Hematopoietic multipotent progenitor cell treated with erythropoietin and hydrocortisone succinate and interleukin-3 and kit ligand, for 15 days (in vitro differentiated cells): ENCODE data around the gene C1orf174.

ENCODE experiments used
- DNase-seq: peaks from one replicate; pipeline ENCODE4 v3.0.0-alpha.2; 2015; ENCODE audit warnings: low spot score

Gene C1orf174

DNA sequence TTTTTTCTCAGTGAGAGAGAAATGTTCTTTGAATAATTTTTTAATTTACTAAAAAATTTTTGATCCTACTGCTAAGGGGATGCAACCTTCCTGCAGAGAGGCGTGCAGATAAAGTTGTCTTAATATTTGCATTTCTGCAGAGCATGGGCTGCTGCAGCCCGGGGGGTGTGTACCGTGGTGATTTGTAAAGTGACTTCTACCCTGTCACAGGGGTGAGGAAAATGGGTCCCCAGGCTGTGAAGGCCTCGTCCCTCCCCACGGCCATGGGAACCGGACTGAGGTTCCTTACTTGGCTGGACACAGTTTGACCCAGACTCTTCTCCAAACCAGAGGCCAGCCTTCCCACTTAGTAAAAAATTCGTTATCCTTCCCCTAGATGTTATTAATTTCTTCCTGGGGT lies 9.5 kb upstream of the C1orf174 start:
- DNase-seq: no peak

DNA sequence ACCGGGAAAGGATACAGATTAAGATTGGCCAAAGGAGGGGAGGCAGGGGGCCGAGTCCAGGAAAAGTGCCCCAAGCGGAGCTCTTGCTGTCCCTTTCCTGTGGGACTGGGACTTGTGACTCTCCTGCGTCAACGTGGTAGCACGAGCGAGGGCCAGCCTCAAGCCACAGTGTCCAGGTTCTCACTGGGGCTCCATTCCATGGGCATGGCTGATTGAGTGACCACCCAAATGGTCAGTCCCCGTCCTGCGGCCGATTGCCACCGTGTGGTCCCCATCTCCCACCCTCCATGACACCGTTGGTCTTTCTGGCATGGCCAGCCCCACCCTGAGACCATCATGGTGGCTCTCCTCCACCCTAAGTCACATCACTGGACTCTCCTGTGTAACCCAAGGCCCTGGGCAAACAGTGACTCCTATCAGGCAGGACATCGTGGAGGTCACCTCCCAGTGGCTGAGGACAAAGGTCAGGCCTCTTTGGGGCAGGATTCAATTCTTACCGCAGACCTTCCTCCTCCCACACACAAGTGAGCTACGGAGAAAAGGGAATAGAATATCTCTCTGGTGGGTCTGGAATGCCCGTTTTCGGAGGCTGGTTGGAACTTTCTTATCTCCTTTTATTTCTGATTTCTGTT lies 8.9 kb upstream of the C1orf174 start:
- DNase-seq: no peak

- DNase-seq: no peak
Observed at GRCh38 chr1:3907621-3908165, 7.6 kb upstream of the C1orf174 start.

- peak; percentile 34 for DNase-seq
Observed at GRCh38 chr1:3907031-3907534, 7.0 kb upstream of the C1orf174 start.

GRCh38 chr1:3906672-3907020 lies 6.6 kb upstream of the C1orf174 start:
- DNase-seq: no peak

DNA sequence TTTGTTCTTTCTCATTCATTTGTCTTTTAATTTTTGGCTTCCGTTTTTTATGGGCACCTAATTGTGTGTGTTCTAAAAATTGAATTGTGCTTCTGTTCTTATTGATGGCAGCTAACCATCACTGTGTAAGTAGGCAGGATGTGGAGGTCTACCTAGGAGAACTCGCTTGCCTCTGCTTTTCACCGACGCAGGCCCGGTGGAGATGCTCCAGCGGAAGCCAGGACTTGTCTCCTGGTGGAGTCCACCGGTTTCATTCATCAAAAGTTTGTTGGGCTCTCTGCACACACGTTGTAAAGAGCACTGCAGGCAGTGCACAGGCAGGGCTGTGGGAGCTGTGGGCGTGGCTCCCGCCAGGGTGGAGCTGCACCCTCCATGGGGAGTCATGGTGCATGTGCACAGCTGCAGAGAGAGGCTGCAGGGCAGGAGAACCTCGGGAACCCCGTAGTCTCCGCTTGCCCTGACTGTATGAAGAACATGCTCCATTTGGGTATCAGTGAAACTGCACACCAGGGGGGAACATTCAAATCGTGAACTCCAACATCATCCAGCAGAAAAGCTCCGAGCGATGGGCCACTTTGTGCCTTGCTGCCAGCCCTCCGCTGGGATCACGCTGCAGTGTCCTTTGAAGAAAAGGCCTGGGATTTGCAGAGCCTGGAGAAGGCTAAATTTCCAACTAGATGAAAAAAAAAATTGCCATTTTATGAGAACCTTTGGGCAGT lies 6.0 kb upstream of the C1orf174 start:
- DNase-seq: peak; percentile 24

DNA sequence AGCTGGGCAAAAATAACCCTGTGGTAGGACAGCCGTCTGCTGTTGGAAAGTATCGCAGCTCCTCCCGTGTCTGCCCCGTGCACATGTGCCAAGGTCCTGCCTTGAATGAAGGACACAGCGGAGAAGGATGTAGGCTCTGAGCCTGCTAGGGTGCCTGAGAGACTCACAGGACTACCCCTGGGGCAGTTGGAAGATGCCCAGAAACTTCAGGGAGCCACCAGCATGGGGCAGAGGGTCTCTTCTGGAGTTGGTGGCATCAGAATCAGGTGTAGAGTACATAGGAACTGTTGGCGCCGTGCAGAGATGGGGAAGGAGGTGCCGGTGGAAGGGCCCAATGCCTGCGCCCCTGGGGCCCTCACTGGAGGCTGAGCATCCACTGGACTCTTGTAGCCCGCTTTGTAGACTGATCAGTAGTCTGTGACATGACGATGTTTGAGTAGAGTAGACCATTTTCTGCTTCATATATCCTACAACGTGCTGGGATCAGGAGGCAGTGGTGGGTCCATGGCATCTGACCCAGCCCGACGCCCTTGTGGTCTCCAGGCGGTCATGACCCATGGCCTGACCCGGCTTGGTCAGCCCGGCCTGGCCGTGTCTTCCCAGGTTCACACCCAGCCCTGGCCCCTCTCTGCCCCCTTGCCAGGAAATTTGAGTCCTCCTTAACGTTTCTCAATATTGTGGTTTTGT lies 5.3 kb upstream of the C1orf174 start:
- DNase-seq: no peak

DNA sequence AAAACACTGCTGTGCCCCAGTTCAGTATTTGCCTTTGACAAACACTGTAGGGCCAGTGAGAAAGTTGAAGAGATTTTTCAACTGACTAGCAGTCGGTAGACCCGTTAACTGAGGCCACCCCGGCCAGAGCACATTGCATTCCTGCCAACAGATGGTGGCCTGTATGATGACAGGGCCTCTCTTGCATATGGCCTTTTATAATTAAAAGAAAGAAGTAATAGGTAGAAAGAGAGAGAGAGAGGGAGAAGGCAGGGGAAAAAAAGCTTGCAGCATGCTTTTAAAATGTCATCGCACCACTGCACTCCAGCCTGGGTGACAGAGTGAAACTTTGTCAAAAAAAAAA lies 4.7 kb upstream of the C1orf174 start:
- no peak for DNase-seq

DNA sequence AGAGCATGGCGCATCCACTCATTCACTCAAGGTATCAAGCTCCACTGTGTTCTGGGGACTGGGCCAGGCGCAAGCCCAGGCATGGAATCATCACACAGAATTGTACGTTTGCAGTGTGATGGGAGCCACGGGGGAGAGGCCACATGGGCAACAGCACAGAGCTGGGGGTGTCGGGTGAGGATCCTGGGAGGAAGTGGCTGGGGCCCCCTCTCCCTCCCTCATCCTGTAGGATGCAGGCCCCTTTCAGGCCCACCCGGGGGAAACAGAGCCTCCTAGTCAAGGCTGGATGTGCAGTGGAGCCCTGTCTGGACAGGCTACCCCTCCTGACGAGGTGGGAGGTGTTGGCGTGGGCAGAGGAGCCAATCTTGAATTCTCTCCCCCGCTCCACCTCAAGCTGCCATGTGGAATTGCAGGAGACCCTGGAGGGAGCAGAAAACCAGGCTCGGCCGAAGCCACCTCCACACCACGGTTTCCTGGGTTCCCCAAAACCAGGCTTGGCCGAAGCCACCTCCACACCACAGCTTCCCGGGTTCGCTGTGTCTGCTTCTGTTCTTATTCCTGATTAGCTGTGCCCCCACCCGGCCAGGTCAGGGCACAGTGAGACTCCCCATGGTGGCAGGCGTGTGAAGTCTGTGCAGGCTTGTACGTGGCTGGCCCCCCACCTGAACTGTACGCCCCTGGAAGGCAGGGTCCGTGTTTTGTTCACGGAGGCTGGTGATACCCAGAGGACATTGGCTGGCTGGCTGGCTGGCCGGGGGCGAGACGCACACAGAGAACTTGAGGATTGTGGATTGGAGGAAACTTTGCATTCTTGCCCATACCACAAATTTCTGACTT lies 4.2 kb upstream of the C1orf174 start:
- no peak for DNase-seq

DNA sequence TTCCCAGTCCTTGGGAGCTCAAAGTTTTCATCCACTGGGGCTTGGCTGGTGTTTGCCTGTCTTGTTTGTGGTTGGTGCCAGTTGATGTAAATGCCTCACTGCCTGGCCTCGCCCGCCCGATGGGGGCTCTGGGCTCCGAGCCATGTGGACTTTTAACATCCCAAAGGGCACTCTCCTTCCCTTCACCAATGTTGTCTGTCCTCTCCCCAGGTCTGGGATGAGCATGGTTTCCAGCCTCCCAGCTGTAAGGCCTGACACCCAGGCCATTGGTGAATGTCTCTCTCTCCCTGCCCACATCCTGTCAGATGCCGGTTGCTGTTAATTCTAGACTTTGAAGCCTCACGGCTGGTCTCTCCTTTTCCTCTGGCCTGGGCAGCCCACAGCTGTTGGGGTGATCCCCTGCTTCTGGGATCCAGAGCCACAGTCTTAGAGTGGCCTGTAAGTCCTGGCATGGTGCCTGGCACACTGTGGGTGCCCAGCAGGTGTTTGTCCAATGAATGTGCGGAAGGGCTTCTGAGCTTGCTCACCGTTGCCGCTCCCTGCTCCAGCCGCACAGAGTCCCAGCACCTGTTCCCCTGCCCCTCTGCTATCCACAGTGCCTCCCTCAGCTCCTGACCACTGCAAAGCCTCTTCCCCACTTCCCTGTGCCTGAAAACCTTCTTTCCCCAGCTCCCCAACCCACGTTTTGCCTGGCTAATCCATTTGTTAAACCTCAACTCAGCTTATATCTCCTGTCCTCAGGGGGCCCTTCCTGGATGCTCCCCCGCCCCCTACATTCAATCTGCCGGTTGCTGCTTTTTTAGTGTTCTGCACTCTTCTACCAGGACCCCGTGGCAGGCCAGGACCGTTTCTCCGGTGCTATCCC lies 3.3 kb upstream of the C1orf174 start:
- no peak for DNase-seq

GRCh38 chr1:3902571-3903091 lies 2.6 kb upstream of the C1orf174 start:
- DNase-seq: no peak

DNA sequence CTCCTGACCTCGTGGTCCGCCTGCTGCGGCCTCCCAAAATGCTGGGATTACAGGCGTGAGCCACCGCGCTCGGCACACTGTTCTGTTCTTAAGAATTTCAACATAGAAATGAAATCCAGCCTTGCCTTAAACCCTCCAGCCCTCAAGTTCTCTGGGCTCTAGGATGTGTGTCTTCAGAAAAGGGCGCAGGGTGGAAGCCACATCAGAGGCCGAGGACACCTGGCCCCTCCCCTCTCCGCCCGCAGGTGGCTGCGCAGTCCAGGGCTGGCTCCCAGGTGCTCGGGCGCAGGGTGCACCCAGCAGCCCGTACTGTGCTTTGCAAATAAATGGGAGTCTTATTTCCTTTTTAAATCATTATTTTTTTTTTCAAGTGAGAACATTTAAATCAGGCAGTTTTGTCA lies 2.0 kb upstream of the C1orf174 start:
- DNase-seq: no peak

GRCh38 chr1:3900969-3901529 lies 977 bp upstream of the C1orf174 start:
- peak; percentile 96 for DNase-seq

DNA sequence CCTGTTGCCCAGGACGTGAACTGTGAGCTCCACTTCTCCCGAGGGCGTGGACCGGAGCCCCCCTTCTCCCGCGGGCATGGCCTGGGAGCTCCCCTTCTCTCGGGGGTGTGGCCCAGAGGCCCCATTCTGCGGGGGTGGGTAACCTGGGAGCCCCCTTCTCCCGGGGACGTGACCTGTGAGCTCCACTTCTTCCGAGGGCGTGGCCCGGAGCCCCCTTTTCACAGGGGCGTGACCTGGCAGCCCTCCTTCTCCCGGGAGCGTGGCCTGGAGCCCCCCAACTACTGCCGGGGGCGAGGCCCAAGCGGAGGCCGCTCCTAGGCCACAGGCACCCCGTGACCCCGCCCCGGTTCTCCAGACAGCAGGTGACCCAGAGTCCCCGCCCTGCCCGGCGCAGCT lies 320 bp downstream of the C1orf174 start:
- peak; percentile 27 for DNase-seq

- no peak for DNase-seq
Observed at GRCh38 chr1:3898994-3899753, 898 bp downstream of the C1orf174 start.

GRCh38 chr1:3898475-3898735 lies 1.7 kb downstream of the C1orf174 start:
- no peak for DNase-seq

GRCh38 chr1:3896396-3897000 lies 3.6 kb downstream of the C1orf174 start:
- DNase-seq: no peak

GRCh38 chr1:3895951-3896325 lies 4.1 kb downstream of the C1orf174 start:
- no peak for DNase-seq

GRCh38 chr1:3895279-3895950 lies 4.7 kb downstream of the C1orf174 start:
- DNase-seq: no peak
